HEK293 (cell line): ENCODE data around the gene LSG1.

ENCODE experiments used
- CTCF ChIA-PET: fragments of 350-600 bp; formaldehyde crosslinking; extraction: SDS; loops from one replicate; lab custom pipeline; 2021; ENCODE audit warnings: antibody characterized with exemption; lab: Yijun Ruan, JAX
- POLR2A ChIA-PET: fragments of 300-600 bp; formaldehyde crosslinking; extraction: SDS; loops from one replicate; lab custom pipeline; 2020; ENCODE audit warnings: antibody characterized with exemption, inconsistent platforms; lab: Yijun Ruan, JAX
- H3K27ac ChIP-seq: fragments of 200-500 bp; sonication (Bioruptor generic); 2 replicates; pipeline ENCODE4 v1.5.1; 2014; ENCODE audit warnings: low read depth, low read length, control low read depth, inconsistent platforms; ENCODE audit errors: extremely low read depth
- H3K36me3 ChIP-seq, 2 experiments: fragments of 200-500 bp in 1 of 2; sonication (Bioruptor generic) in 1 of 2; 1 replicate in 1 of 2; 2 replicates in 1 of 2; pipeline ENCODE4 v1.5.1; 2014 to 2017; ENCODE audit warnings: inconsistent platforms in 2 of 2, low read length in 2 of 2; ENCODE audit not compliant: control insufficient read depth in 2 of 2, insufficient read depth in 1 of 2
- H3K4me1 ChIP-seq: fragments of 200-500 bp; sonication (Bioruptor generic); 2 replicates; pipeline ENCODE4 v1.5.1; 2014; ENCODE audit warnings: mild to moderate bottlenecking, low read length, inconsistent platforms; ENCODE audit not compliant: control insufficient read depth, insufficient read depth
- H3K4me3 ChIP-seq: 2 replicates; pipeline ENCODE4 v1.5.1; 2011; ENCODE audit warnings: low read depth, mild to moderate bottlenecking, control low read depth, low read length, moderate library complexity
- H3K9me3 ChIP-seq: fragments of 200-500 bp; sonication (Bioruptor generic); 2 replicates; pipeline ENCODE4 v1.5.1; 2014; ENCODE audit warnings: low read depth, low read length, inconsistent platforms; ENCODE audit not compliant: control insufficient read depth, insufficient read depth
- ATF2 ChIP-seq: fragments of 450-650 bp; formaldehyde crosslinking; IDR thresholded peaks from 2 replicates; pipeline ENCODE4 v1.5.1; 2016; ENCODE audit warnings: missing biosample characterization, missing genetic modification characterization, low read depth
- GFI1B ChIP-seq: fragments of 450-650 bp; formaldehyde crosslinking; IDR thresholded peaks from 2 replicates; pipeline ENCODE4 v1.5.1; 2016; ENCODE audit warnings: missing biosample characterization, missing genetic modification characterization
- GLIS1 ChIP-seq: fragments of 450-650 bp; formaldehyde crosslinking; IDR thresholded peaks from 2 replicates; pipeline ENCODE4 v1.5.1; 2016; ENCODE audit warnings: missing biosample characterization, missing genetic modification characterization
- INSM2 ChIP-seq: fragments of 450-650 bp; formaldehyde crosslinking; IDR thresholded peaks from 2 replicates; pipeline ENCODE4 v1.5.1; 2016; ENCODE audit warnings: missing biosample characterization, missing genetic modification characterization
- KLF17 ChIP-seq: fragments of 450-650 bp; formaldehyde crosslinking; IDR thresholded peaks from 2 replicates; pipeline ENCODE4 v1.5.1; 2016; ENCODE audit warnings: missing biosample characterization, missing genetic modification characterization
- MEIS1 ChIP-seq: sonication (generic); formaldehyde crosslinking; IDR thresholded peaks from 2 replicates; pipeline ENCODE4 v1.8.1; 2022; ENCODE audit warnings: missing genetic modification reagents, mild to moderate bottlenecking, borderline replicate concordance
- MYNN ChIP-seq: fragments of 450-650 bp; formaldehyde crosslinking; IDR thresholded peaks from 2 replicates; pipeline ENCODE4 v1.5.1; 2016; ENCODE audit warnings: missing biosample characterization, missing genetic modification characterization, borderline replicate concordance
- SP7 ChIP-seq: fragments of 450-650 bp; formaldehyde crosslinking; IDR thresholded peaks from 2 replicates; pipeline ENCODE4 v1.5.1; 2016; ENCODE audit warnings: missing biosample characterization, missing genetic modification characterization
- ZBTB17 ChIP-seq: fragments of 450-650 bp; formaldehyde crosslinking; IDR thresholded peaks from 2 replicates; pipeline ENCODE4 v1.5.1; 2016; ENCODE audit warnings: missing biosample characterization, missing genetic modification characterization
- ZBTB21 ChIP-seq: fragments of 450-650 bp; formaldehyde crosslinking; IDR thresholded peaks from 2 replicates; pipeline ENCODE4 v1.5.1; 2017; ENCODE audit warnings: missing biosample characterization, missing genetic modification characterization
- ZBTB44 ChIP-seq: fragments of 450-650 bp; IDR thresholded peaks from 2 replicates; pipeline ENCODE4 v1.5.1; 2018; ENCODE audit warnings: missing biosample characterization, mild to moderate bottlenecking, missing genetic modification characterization
- ZFP37 ChIP-seq: fragments of 450-650 bp; formaldehyde crosslinking; IDR thresholded peaks from 2 replicates; pipeline ENCODE4 v1.5.1; 2016; ENCODE audit warnings: missing biosample characterization, missing genetic modification characterization
- ZNF138 ChIP-seq: fragments of 450-650 bp; formaldehyde crosslinking; IDR thresholded peaks from 2 replicates; pipeline ENCODE4 v1.5.1; 2016; ENCODE audit warnings: missing biosample characterization, missing genetic modification characterization, borderline replicate concordance
- ZNF174 ChIP-seq: fragments of 450-650 bp; formaldehyde crosslinking; IDR thresholded peaks from 2 replicates; pipeline ENCODE4 v1.5.0; 2017; ENCODE audit warnings: missing biosample characterization, mild to moderate bottlenecking, missing genetic modification characterization
- ZNF184 ChIP-seq: fragments of 450-650 bp; IDR thresholded peaks from 2 replicates; pipeline ENCODE4 v1.5.1; 2018; ENCODE audit warnings: missing biosample characterization, mild to moderate bottlenecking, missing genetic modification characterization
- ZNF19 ChIP-seq: fragments of 450-650 bp; formaldehyde crosslinking; IDR thresholded peaks from 2 replicates; pipeline ENCODE4; 2016; ENCODE audit warnings: missing biosample characterization, missing genetic modification characterization, low read depth
- ZNF302 ChIP-seq: fragments of 450-650 bp; formaldehyde crosslinking; IDR thresholded peaks from 2 replicates; pipeline ENCODE4 v1.5.1; 2016; ENCODE audit warnings: missing biosample characterization, missing genetic modification characterization, low read depth
- ZNF555 ChIP-seq: fragments of 450-650 bp; formaldehyde crosslinking; conservative IDR thresholded peaks from 2 replicates; pipeline ENCODE4 v1.5.1; 2017; ENCODE audit warnings: missing biosample characterization, mild to moderate bottlenecking, missing genetic modification characterization, inconsistent platforms
- ZNF596 ChIP-seq: fragments of 450-650 bp; IDR thresholded peaks from 2 replicates; pipeline ENCODE4 v1.5.0; 2018; ENCODE audit warnings: missing biosample characterization, mild to moderate bottlenecking, missing genetic modification characterization, moderate library complexity
- ZNF600 ChIP-seq: fragments of 450-650 bp; formaldehyde crosslinking; IDR thresholded peaks from 2 replicates; pipeline ENCODE4 v1.5.1; 2016; ENCODE audit warnings: missing biosample characterization, missing genetic modification characterization
- ZNF623 ChIP-seq: fragments of 450-650 bp; formaldehyde crosslinking; IDR thresholded peaks from 2 replicates; pipeline ENCODE4 v1.5.1; 2016; ENCODE audit warnings: missing biosample characterization, missing genetic modification characterization
- ZNF629 ChIP-seq: fragments of 450-650 bp; formaldehyde crosslinking; IDR thresholded peaks from 2 replicates; pipeline ENCODE4 v1.5.1; 2017; ENCODE audit warnings: missing biosample characterization, missing genetic modification characterization
- ZNF654 ChIP-seq: fragments of 450-650 bp; formaldehyde crosslinking; IDR thresholded peaks from 2 replicates; pipeline ENCODE4 v1.5.1; 2016; ENCODE audit warnings: low read depth, missing biosample characterization, missing genetic modification characterization
- ZNF660 ChIP-seq: fragments of 450-650 bp; IDR thresholded peaks from 2 replicates; pipeline ENCODE4 v1.5.1; 2018; ENCODE audit warnings: missing biosample characterization, mild to moderate bottlenecking, missing genetic modification characterization
- ZNF670 ChIP-seq: fragments of 450-650 bp; formaldehyde crosslinking; IDR thresholded peaks from 2 replicates; pipeline ENCODE4 v1.5.1; 2016; ENCODE audit warnings: missing biosample characterization, missing genetic modification characterization, low read depth

Gene LSG1

GRCh38 chr3:194715022-194715800 is 43.2 kb upstream of the LSG1 start:
- Histone ChIP-seq H3K4me3 (no peak overlapping the region), H3K9me3 (no peaks in the 10 kb centered on the region), H3K4me1 (no peaks in the 10 kb centered on the region), H3K27ac (no peak overlapping the region), H3K36me3 (no peaks in the 10 kb centered on the region)
- TF ChIP-seq ZNF623 (tag by site-specific recombination) (no peak), ZBTB21 (0 out of 2 replicates have a peak, but pooled peaks have one; percentile 11), INSM2 (tag by site-specific recombination) (no peak), ZNF600 (0 out of 2 replicates have a peak, but pooled peaks have one; percentile 12), ATF2 (tag by site-specific recombination) (0 out of 2 replicates have a peak, but pooled peaks have one; percentile 49), ZBTB17 (0 out of 2 replicates have a peak, but pooled peaks have one; percentile 39)
- CTCF ChIA-PET: no interaction called here
- POLR2A ChIA-PET: interaction anchor here (0.6 to 1.6 kb wide), 2 partner anchors 26 to 30 kb away, joined by 4 read pairs; partner anchors contain the start of gene FAM43A

GRCh38 chr3:194714564-194714963 is 42.6 kb upstream of the LSG1 start:
- no peak overlapping the region for H3K27ac ChIP-seq
- H3K36me3 ChIP-seq: no peaks in the 10 kb centered on the region
- ChIA-PET CTCF (no interaction called here), POLR2A (interaction anchor here (1.6 kb wide), 1 partner anchor 29 kb away, joined by 4 read pairs; the partner anchor contains the start of gene FAM43A)
- H3K4me1 ChIP-seq: no peaks in the 10 kb centered on the region
- TF ChIP-seq ZNF302 (tag by site-specific recombination) (no peak), ZNF596 (tag by site-specific recombination) (no peak), ZNF174 (tag by site-specific recombination) (no peak), ZNF670 (no peak), GLIS1 (tag by site-specific recombination) (peak; percentile 72), ZNF184 (tag by site-specific recombination) (no peak), ZNF19 (tag by site-specific recombination) (no peak), ZNF138 (tag by site-specific recombination) (no peak)
- no peak overlapping the region for H3K4me3 ChIP-seq
- H3K9me3 ChIP-seq: no peaks in the 10 kb centered on the region

GRCh38 chr3:194714137-194714455 is 42.1 kb upstream of the LSG1 start:
- H3K4me1 ChIP-seq: no peaks in the 10 kb centered on the region
- H3K9me3 ChIP-seq: no peaks in the 10 kb centered on the region
- no peak overlapping the region for H3K4me3 ChIP-seq
- POLR2A ChIA-PET: no interaction called here
- H3K27ac ChIP-seq: no peak overlapping the region
- H3K36me3 ChIP-seq: no peaks in the 10 kb centered on the region
- CTCF ChIA-PET: no interaction called here
- TF ChIP-seq ZNF654 (no peak), KLF17 (tag by site-specific recombination) (no peak), MEIS1 (no peak), ZBTB44 (tag by site-specific recombination) (no peak), ZNF596 (tag by site-specific recombination) (no peak), SP7 (tag by site-specific recombination) (no peak), ZNF555 (tag by site-specific recombination) (no peak), ZFP37 (tag by site-specific recombination) (no peak), GFI1B (tag by site-specific recombination) (no peak), ZNF670 (no peak), ATF2 (tag by site-specific recombination) (no peak), MYNN (no peak), ZNF660 (tag by site-specific recombination) (no peak), ZNF629 (tag by site-specific recombination) (no peak)
